HG02981 (cell line): ENCODE measurements around the gene ALK.

Experiments
- ATAC-seq: cut with Tn5 transposase; IDR thresholded peaks from one replicate; pipeline ENCODE4 v1.9.1; 2021; ENCODE audit warnings: mild to moderate bottlenecking, moderate library complexity; ENCODE audit not compliant: unreplicated experiment

Gene ALK

GRCh38 chr2:29910465-29910864, 10.9 kb downstream of the ALK start:
- no peak for ATAC-seq

GRCh38 chr2:29902356-29902755, 19.0 kb downstream of the ALK start:
- ATAC-seq = no peak

- no peak for ATAC-seq
Observed at GRCh38 chr2:29900971-29901633, 20.3 kb downstream of the ALK start.

- no peak for ATAC-seq
Observed at GRCh38 chr2:29898999-29899398, 22.4 kb downstream of the ALK start.

GRCh38 chr2:29894822-29895614, 26.4 kb downstream of the ALK start:
- ATAC-seq = no peak

GRCh38 chr2:29892585-29893259, 28.7 kb downstream of the ALK start:
- ATAC-seq = no peak

GRCh38 chr2:29881089-29881730, 40.2 kb downstream of the ALK start:
- ATAC-seq = no peak

GRCh38 chr2:29880084-29880483, 41.3 kb downstream of the ALK start:
- no peak for ATAC-seq

GRCh38 chr2:29879456-29879855, 41.9 kb downstream of the ALK start:
- no peak for ATAC-seq

- no peak for ATAC-seq
Observed at GRCh38 chr2:29878898-29879297, 42.5 kb downstream of the ALK start.

GRCh38 chr2:29876374-29876773, 45.0 kb downstream of the ALK start:
- no peak for ATAC-seq

- ATAC-seq = no peak
Observed at GRCh38 chr2:29874745-29875144, 46.6 kb downstream of the ALK start.

- no peak for ATAC-seq
Observed at GRCh38 chr2:29872870-29873269, 48.5 kb downstream of the ALK start.

GRCh38 chr2:29871541-29871940, 49.8 kb downstream of the ALK start:
- no peak for ATAC-seq

- ATAC-seq = no peak
Observed at GRCh38 chr2:29865512-29865911, 55.9 kb downstream of the ALK start.

GRCh38 chr2:29864988-29865387, 56.4 kb downstream of the ALK start:
- ATAC-seq = no peak

GRCh38 chr2:29855924-29856639, 65.3 kb downstream of the ALK start:
- no peak for ATAC-seq

- ATAC-seq = no peak
Observed at GRCh38 chr2:29850794-29851193, 70.6 kb downstream of the ALK start.

GRCh38 chr2:29848566-29849310, 72.6 kb downstream of the ALK start:
- ATAC-seq = no peak

- ATAC-seq = no peak
Observed at GRCh38 chr2:29847886-29848285, 73.5 kb downstream of the ALK start.
